SK-N-SH (cell line): ENCODE data around the gene RHOBTB3. TPM values are rescaled to one million over a fixed set of nuclear protein-coding genes. Genes with fewer than 3 reads are reported as not detected.
"Not testable (repeated sequence)": the region's sequence is repeated elsewhere in the genome, so short reads cannot be mapped to it uniquely, and the experiment has no call there.

Experiments used
- CTCF ChIA-PET: fragments of 300-600, 350-600 bp; formaldehyde crosslinking; extraction: SDS; loops from one replicate; lab custom pipeline; 2021; lab: Yijun Ruan, JAX
- POLR2A ChIA-PET: fragments of 350-600 bp; sonication (Branson Sonifier 250); formaldehyde crosslinking; extraction: SDS; loops from one replicate; lab custom pipeline; 2020; ENCODE audit warnings: antibody characterized with exemption, inconsistent platforms; lab: Yijun Ruan, JAX
- DNase-seq: peaks from one replicate; pipeline ENCODE4 v3.0.0; 2012
- H2AFZ ChIP-seq: fragments of 200-600 bp; sonication (generic); 2 replicates; pipeline ENCODE4 v1.8.1; 2016; ENCODE audit warnings: antibody characterized with exemption, mild to moderate bottlenecking, low read depth
- H3F3A ChIP-seq: fragments of 200-600 bp; sonication (generic); replicated peaks from 2 replicates; pipeline ENCODE3; 2016; ENCODE audit warnings: antibody characterized with exemption, mild to moderate bottlenecking; ENCODE audit not compliant: insufficient read depth
- H3K27ac ChIP-seq, 2 experiments: fragments of 200-500 bp in 1 of 2; fragments of 200-600 bp in 1 of 2; sonication (Bioruptor generic) in 1 of 2; sonication (generic), shearing (Covaris generic) in 1 of 2; 2 replicates each; pipeline versions ENCODE4 v1.5.1 to v1.6.1; 2014 to 2016; ENCODE audit warnings: low read depth in 2 of 2, inconsistent platforms in 1 of 2, low read length in 1 of 2, mild to moderate bottlenecking in 1 of 2, mixed read lengths in 1 of 2
- H3K27me3 ChIP-seq: fragments of 200-600 bp; sonication (generic), shearing (Covaris generic); 2 replicates; pipeline ENCODE4 v1.6.1; 2016; ENCODE audit warnings: mixed run types; ENCODE audit not compliant: insufficient read depth
- H3K36me3 ChIP-seq, 2 experiments: fragments of 200-500 bp in 1 of 2; fragments of 200-600 bp in 1 of 2; sonication (Bioruptor generic) in 1 of 2; sonication (generic) in 1 of 2; replicated peaks in 1 of 2; 2 replicates each; pipeline versions ENCODE3 to v1.5.1; 2014 to 2016; ENCODE audit warnings: low read length in 1 of 2, mild to moderate bottlenecking in 1 of 2; ENCODE audit not compliant: insufficient read depth in 2 of 2, control insufficient read depth in 1 of 2
- H3K4me1 ChIP-seq, 2 experiments: fragments of 200-500 bp in 1 of 2; fragments of 200-600 bp in 1 of 2; sonication (Bioruptor generic) in 1 of 2; sonication (generic), shearing (Covaris generic) in 1 of 2; 2 replicates each; pipeline versions ENCODE4 v1.5.1 to v1.6.1; 2014 to 2016; ENCODE audit warnings: low read depth in 1 of 2, low read length in 1 of 2, mixed run types in 1 of 2; ENCODE audit not compliant: insufficient read depth in 2 of 2, control insufficient read depth in 1 of 2
- H3K4me2 ChIP-seq: fragments of 200-600 bp; sonication (generic), shearing (Covaris generic); 2 replicates; pipeline ENCODE4 v1.6.1; 2017; ENCODE audit warnings: mixed run types
- H3K4me3 ChIP-seq, 2 experiments: fragments of 200-500 bp in 1 of 2; fragments of 200-600 bp in 1 of 2; sonication (Bioruptor generic) in 1 of 2; sonication (generic), shearing (Covaris generic) in 1 of 2; 2 replicates each; pipeline versions ENCODE4 v1.5.1 to v1.8.1; 2014 to 2016; ENCODE audit warnings: low read depth in 2 of 2, inconsistent platforms in 1 of 2, low read length in 1 of 2, mild to moderate bottlenecking in 1 of 2, mixed read lengths in 1 of 2, moderate library complexity in 1 of 2
- H3K79me2 ChIP-seq: fragments of 200-600 bp; sonication (generic); 2 replicates; pipeline ENCODE4 v1.8.1; 2017; ENCODE audit warnings: mild to moderate bottlenecking; ENCODE audit not compliant: insufficient read depth
- H3K9ac ChIP-seq: fragments of 200-600 bp; sonication (generic); 2 replicates; pipeline ENCODE4 v1.6.1; 2017; ENCODE audit warnings: mixed run types
- H3K9me2 ChIP-seq: fragments of 200-600 bp; sonication (generic); 2 replicates; pipeline ENCODE4 v1.6.1; 2017; ENCODE audit warnings: mixed run types
- H3K9me3 ChIP-seq: fragments of 200-600 bp; sonication (generic); 2 replicates; pipeline ENCODE4 v1.6.1; 2017; ENCODE audit warnings: mixed run types, mild to moderate bottlenecking, moderate library complexity
- H4K20me1 ChIP-seq: fragments of 200-600 bp; sonication (generic); 2 replicates; pipeline ENCODE4 v1.6.1; 2017; ENCODE audit warnings: mild to moderate bottlenecking, mixed run types; ENCODE audit not compliant: insufficient read depth
- CHD2 ChIP-seq: fragments of 150-350 bp; IDR thresholded peaks from 2 replicates; pipeline ENCODE4 v1.6.1; 2018; ENCODE audit warnings: low read length; ENCODE audit not compliant: partially characterized antibody
- ELF1 ChIP-seq: IDR thresholded peaks from 2 replicates; pipeline ENCODE4 v1.4.0; 2012
- EP300 ChIP-seq, 2 experiments: IDR thresholded peaks; 2 replicates each; pipeline versions ENCODE4 v1.4.0 to v1.6.1; 2012; ENCODE audit warnings: borderline replicate concordance in 1 of 2, low read depth in 1 of 2, low read length in 1 of 2
- EZH2phosphoT487 ChIP-seq: fragments of 200-600 bp; sonication (generic); IDR thresholded peaks from 2 replicates; pipeline ENCODE4 v1.6.1; 2017; ENCODE audit warnings: low read depth, mixed run types, mild to moderate bottlenecking, antibody characterized with exemption, moderate library complexity, borderline replicate concordance
- FOSL2 ChIP-seq: IDR thresholded peaks from 2 replicates; pipeline ENCODE4 v1.4.0; 2012; ENCODE audit warnings: low read depth, mild to moderate bottlenecking, moderate library complexity, borderline replicate concordance
- GATA2 ChIP-seq: sonication (generic); formaldehyde crosslinking; IDR thresholded peaks from 2 replicates; pipeline ENCODE4 v1.5.0; 2020; ENCODE audit warnings: mild to moderate bottlenecking, missing genetic modification reagents
- MEF2A ChIP-seq: IDR thresholded peaks from 2 replicates; pipeline ENCODE4 v1.4.0; 2012; ENCODE audit warnings: low read depth, borderline replicate concordance
- MXI1 ChIP-seq: IDR thresholded peaks from 2 replicates; pipeline ENCODE4 v1.6.1; 2012; ENCODE audit warnings: mild to moderate bottlenecking, low read depth, low read length, improper control_type of control experiment
- NRF1 ChIP-seq: IDR thresholded peaks from 2 replicates; pipeline ENCODE4 v1.6.1; 2012; ENCODE audit warnings: low read depth, mild to moderate bottlenecking, low read length
- RAD21 ChIP-seq: IDR thresholded peaks from 2 replicates; pipeline ENCODE4 v1.6.1; 2012; ENCODE audit warnings: mild to moderate bottlenecking, low read length
- RCOR1 ChIP-seq: fragments of 150-350 bp; IDR thresholded peaks from 2 replicates; pipeline ENCODE4 v1.6.1; 2017; ENCODE audit warnings: antibody characterized with exemption, low read length
- RFX5 ChIP-seq: IDR thresholded peaks from 2 replicates; pipeline ENCODE4 v1.6.1; 2012; ENCODE audit warnings: mild to moderate bottlenecking, improper control_type of control experiment, low read length
- RXRA ChIP-seq: IDR thresholded peaks from 2 replicates; pipeline ENCODE4 v1.4.0; 2012; ENCODE audit warnings: low read depth, mild to moderate bottlenecking, borderline replicate concordance
- TAF1 ChIP-seq: IDR thresholded peaks from 2 replicates; pipeline ENCODE4 v1.6.1; 2012; ENCODE audit warnings: low read depth, mild to moderate bottlenecking, low read length, moderate library complexity, borderline replicate concordance
- TCF12 ChIP-seq: IDR thresholded peaks from 2 replicates; pipeline ENCODE4 v1.4.0; 2012
- TEAD4 ChIP-seq: IDR thresholded peaks from 2 replicates; pipeline ENCODE4 v1.4.0; 2012; ENCODE audit warnings: mild to moderate bottlenecking, borderline replicate concordance; ENCODE audit not compliant: insufficient read depth
- USF1 ChIP-seq: IDR thresholded peaks from 2 replicates; pipeline ENCODE4 v1.4.0; 2012; ENCODE audit warnings: low read depth, borderline replicate concordance
- USF2 ChIP-seq: fragments of 150-350 bp; IDR thresholded peaks from 2 replicates; pipeline ENCODE4 v1.6.1; 2017; ENCODE audit warnings: antibody characterized with exemption, low read length, low read depth, borderline replicate concordance
- WGBS: methylation state at CpG from one replicate; pipeline ENCODE4 v1.1.6; 2017; ENCODE audit warnings: low lambda C conversion rate; 5-methylcytosine and 5-hydroxymethylcytosine counted together
- polyA plus RNA-seq, 3 experiments: library from polyadenylated mRNA; depleted of rRNA; stranded (reverse); fragments of >200 nt; gene quantifications; 2 replicates each; pipeline ENCODE4 v1.2.3, GENCODE V29; 2012

Gene RHOBTB3
- polyA plus RNA-seq, 1 of the 3 experiments (the other 2 are of a cell fraction): 59.3 TPM

GRCh38 chr5:95812074-95812471 lies 80.9 kb downstream of the RHOBTB3 start:
- Histone ChIP-seq H3K27me3 (no peaks in the 10 kb centered on the region), H3K4me2 (no peak overlapping the region), H2AFZ (no peak overlapping the region), H3K4me3 (no peak overlapping the region), H3K27ac (no peak overlapping the region), H4K20me1 (no peaks in the 10 kb centered on the region), H3K79me2 (no peaks in the 10 kb centered on the region), H3K9ac (no peak overlapping the region), H3F3A (no peaks in the 10 kb centered on the region), H3K9me3 (no peaks in the 10 kb centered on the region), H3K9me2 (no peaks in the 10 kb centered on the region), H3K36me3 (peaks cover 2 to 5% of the 10 kb centered on the region in 2 experiments), H3K4me1 (peaks cover 8 to 18% of the 10 kb centered on the region in 2 experiments; a peak in 3 of 4 replicates)
- 72% methylated on average over 6 of the region's 6 CpGs for WGBS
- no peak for TF ChIP-seq NRF1
- TF ChIP-seq TAF1: no peak
- 0 out of 2 replicates have a peak, but pooled peaks have one; percentile 9 for TF ChIP-seq RCOR1
- TF ChIP-seq TCF12: no peak
- peak; percentile 66 for TF ChIP-seq GATA2
- TF ChIP-seq MXI1: no peak
- TF ChIP-seq ELF1: no peak
- no peak for TF ChIP-seq USF1
- peak in 1 of 2 experiments; percentile 26; a peak in 1 of 4 replicates for TF ChIP-seq EP300 (IDR thresholded peaks at IDR 0.05; ENCODE audit: borderline replicate concordance in 1 of 2, low read depth in 1 of 2, low read length in 1 of 2)
- TF ChIP-seq RAD21: peak; percentile 12; the same call in 1 of the 2 replicates
- ChIA-PET POLR2A (no interaction called here), CTCF (interaction anchor here (0.9 to 1.7 kb wide), 5 partner anchors 11 to 148 kb away, joined by 3 to 5 read pairs (median 4); partner anchors contain the start of gene GLRX)
- DNase-seq: peak; percentile 35

- H3K4me2 ChIP-seq, POLR2A ChIA-PET: not testable (repeated sequence)
- CTCF ChIA-PET: interaction anchor here (0.9 to 1.7 kb wide), 5 partner anchors 10 to 149 kb away, joined by 3 to 5 read pairs (median 4); partner anchors contain the start of gene GLRX
These were observed 81.9 kb downstream of the RHOBTB3 start for GRCh38 chr5:95813035-95813434.

GRCh38 chr5:95815155-95815729 lies 84.1 kb downstream of the RHOBTB3 start:
- H3K4me2 ChIP-seq: no peak overlapping the region
- no peaks in the 10 kb centered on the region for H3K79me2 ChIP-seq
- ChIA-PET CTCF (interaction anchor here (1.1 to 2.7 kb wide), 3 partner anchors 20 to 34 kb away, joined by 3 to 14 read pairs (median 4); no protein-coding TSS in a partner anchor), POLR2A (no interaction called here)
- H4K20me1 ChIP-seq: no peaks in the 10 kb centered on the region
- H3K4me3 ChIP-seq: no peak overlapping the region
- H3K36me3 ChIP-seq: peaks cover 2 to 5% of the 10 kb centered on the region in 2 experiments
- no peaks in the 10 kb centered on the region for H3F3A ChIP-seq
- no peaks in the 10 kb centered on the region for H3K9me2 ChIP-seq
- H3K27ac ChIP-seq: no peak overlapping the region
- no peak overlapping the region for H3K9ac ChIP-seq
- H3K27me3 ChIP-seq: no peaks in the 10 kb centered on the region
- 98% methylated on average over 4 of the region's 4 CpGs for WGBS
- H3K9me3 ChIP-seq: no peaks in the 10 kb centered on the region
- peaks cover 0 to 8% of the 10 kb centered on the region in 2 experiments; a peak in 2 of 4 replicates for H3K4me1 ChIP-seq
- DNase-seq: no peak
- H2AFZ ChIP-seq: no peak overlapping the region
- TF ChIP-seq TEAD4 (no peak), ELF1 (no peak), RXRA (no peak), USF2 (no peak), TAF1 (no peak), RAD21 (no peak), USF1 (no peak), RCOR1 (no peak), EZH2phosphoT487 (no peak), TCF12 (no peak), MEF2A (no peak), CHD2 (no peak), FOSL2 (no peak), RFX5 (no peak)

More at GRCh38 chr5:95813035-95813434, 81.9 kb downstream of the RHOBTB3 start:
- not testable (repeated sequence) for H4K20me1 ChIP-seq, DNase-seq, H3F3A ChIP-seq, H3K9me2 ChIP-seq, H2AFZ ChIP-seq, H3K4me3 ChIP-seq, H3K36me3 ChIP-seq, H3K79me2 ChIP-seq, H3K9ac ChIP-seq, H3K27me3 ChIP-seq, H3K9me3 ChIP-seq, H3K27ac ChIP-seq
- H3K4me1 ChIP-seq: peaks cover 8 to 18% of the 10 kb centered on the region in 2 experiments; a peak in 3 of 4 replicates
- WGBS: 89% methylated on average over 8 of the region's 8 CpGs
